ENCODE measurements around the gene TIGAR. TPM values are rescaled to one million over a fixed set of nuclear protein-coding genes. Genes with fewer than 3 reads are reported as not detected.

Gene TIGAR
- total RNA-seq, 1 experiment from 2014 or later = 27.5 TPM

GRCh38 chr12:4392223-4392742 is 71.3 kb downstream of the TIGAR start:
- Histone ChIP-seq H3T11ph (ENCODE audit: low read length) (no peak overlapping the region), H2BK12ac (ENCODE audit: insufficient read length, low read depth, low read length) (no peak overlapping the region), H4K8ac (replicated peaks; ENCODE audit: insufficient read length, low read depth, low read length) (no peak overlapping the region), H2AFZ (ENCODE audit: low read length) (no peak overlapping the region), H4K20me1 (ENCODE audit: control insufficient read depth, insufficient read depth, insufficient read length) (no peaks in the 10 kb centered on the region), H2BK15ac (ENCODE audit: low read depth, low read length) (0 out of 2 replicates have a peak overlapping the region, but pooled peaks have one; percentile 85), H3K4me1 (ENCODE audit: insufficient read depth, low read length) (no peaks in the 10 kb centered on the region), H3K27ac (ENCODE audit: insufficient read length, low read depth, low read length) (no peak overlapping the region), H4K5ac (ENCODE audit: insufficient read length, low read depth, low read length) (no peak overlapping the region), H3K27me3 (ENCODE audit: insufficient read depth, low read length) (no peaks in the 10 kb centered on the region), H3K4ac (ENCODE audit: low read depth, low read length) (no peak overlapping the region), H2BK120ac (ENCODE audit: low read depth, low read length, poor library complexity, severe bottlenecking) (no peak overlapping the region), H2BK20ac (ENCODE audit: low read depth, low read length, poor library complexity, severe bottlenecking) (no peak overlapping the region), H3K9ac (ENCODE audit: extremely low read depth, insufficient read length, low read length) (no peak overlapping the region), H3K79me1 (ENCODE audit: insufficient read depth, low read depth, low read length, poor library complexity, severe bottlenecking) (no peaks in the 10 kb centered on the region), H3K14ac (ENCODE audit: insufficient read depth, low read length) (no peak overlapping the region; the same call in 1 of the 2 replicates), H3K4me2 (ENCODE audit: insufficient read depth, insufficient read length, low read length) (no peak overlapping the region), H3K9me3 (ENCODE audit: control insufficient read depth, low read depth, low read length) (no peaks in the 10 kb centered on the region), H3K79me2 (ENCODE audit: insufficient read depth, low read length) (no peaks in the 10 kb centered on the region), H3K23ac (ENCODE audit: insufficient read length, low read depth, low read length) (no peak overlapping the region), H3K18ac (ENCODE audit: insufficient read length, low read depth, low read length) (peak overlapping the region; percentile 34), H3K23me2 (ENCODE audit: insufficient read length, low read depth, low read length, poor library complexity, severe bottlenecking) (no peaks in the 10 kb centered on the region), H2BK5ac (ENCODE audit: insufficient read length, low read length) (no peak overlapping the region), H2AK5ac (ENCODE audit: insufficient read length, low read length) (no peak overlapping the region), H3K56ac (ENCODE audit: insufficient read length, low read depth, low read length) (no peak overlapping the region), H4K91ac (ENCODE audit: insufficient read length, low read depth, low read length) (no peak overlapping the region)
- Mint-ChIP-seq H3K36me3 (ENCODE audit: insufficient read depth in 1 of 3, low read depth in 3 of 3) (peaks cover 0 to 2% (median 0%) of the 10 kb centered on the region in 3 experiments; a peak in 1 of 7 replicates), H3K4me1 (no peaks in the 10 kb centered on the region), H3K4me3 (no peak overlapping the region), H3K9me3 (no peaks in the 10 kb centered on the region), H3K27me3 (ENCODE audit: low read depth) (peaks cover 11% of the 10 kb centered on the region), H3K27ac (no peak overlapping the region)
- no CpG with 5 or more reads among the region's 15 CpGs for WGBS (ENCODE audit: extremely low coverage, insufficient read length, low lambda C conversion rate)
- TF ChIP-seq CTCF (conservative IDR thresholded peaks at IDR 0.05) = no peak
- no peak for DNase-seq
